ENCODE results near the gene TCEAL4. TPM values are rescaled to one million over a fixed set of nuclear protein-coding genes. Genes with fewer than 3 reads are reported as not detected.

TCEAL4 gene
- total RNA-seq, 1 donor from 2014 or later: 72.3 TPM

GRCh38 chrX:103554687-103555424 is 30.5 kb upstream of the TCEAL4 start:
- no peaks in the 10 kb centered on the region for H3K36me3 Mint-ChIP-seq (ENCODE audit: insufficient read depth)
- peak overlapping the region; percentile 91 for H3K27ac Mint-ChIP-seq
- no peaks in the 10 kb centered on the region for H3K27me3 Mint-ChIP-seq
- no peaks in the 10 kb centered on the region for H3K9me3 Mint-ChIP-seq (ENCODE audit: low read depth)
- DNase-seq (ENCODE audit: low spot score, unreplicated experiment): peak; percentile 27
- TF ChIP-seq CTCF (IDR thresholded peaks at IDR 0.05; ENCODE audit: unreplicated experiment): no peak
- H3K4me3 Mint-ChIP-seq (ENCODE audit: low read depth): peak overlapping the region; percentile 88
- H3K4me1 Mint-ChIP-seq (ENCODE audit: low read depth): peaks cover 7% of the 10 kb centered on the region

GRCh38 chrX:103556963-103557612 is 28.2 kb upstream of the TCEAL4 start:
- H3K36me3 Mint-ChIP-seq (ENCODE audit: insufficient read depth): no peaks in the 10 kb centered on the region
- H3K27ac Mint-ChIP-seq: no peak overlapping the region
- peaks cover 7% of the 10 kb centered on the region for H3K4me1 Mint-ChIP-seq (ENCODE audit: low read depth)
- no peak overlapping the region for H3K4me3 Mint-ChIP-seq (ENCODE audit: low read depth)
- no peaks in the 10 kb centered on the region for H3K9me3 Mint-ChIP-seq (ENCODE audit: low read depth)
- TF ChIP-seq CTCF (IDR thresholded peaks at IDR 0.05; ENCODE audit: unreplicated experiment): no peak
- H3K27me3 Mint-ChIP-seq: no peaks in the 10 kb centered on the region
- DNase-seq (ENCODE audit: low spot score, unreplicated experiment): no peak

- no peaks in the 10 kb centered on the region for H3K27me3 Mint-ChIP-seq
- H3K27ac Mint-ChIP-seq: no peak overlapping the region
- DNase-seq (ENCODE audit: low spot score, unreplicated experiment): no peak
- peaks cover 2% of the 10 kb centered on the region for H3K4me1 Mint-ChIP-seq (ENCODE audit: low read depth)
- TF ChIP-seq CTCF (IDR thresholded peaks at IDR 0.05; ENCODE audit: unreplicated experiment): no peak
- no peaks in the 10 kb centered on the region for H3K36me3 Mint-ChIP-seq (ENCODE audit: insufficient read depth)
- H3K9me3 Mint-ChIP-seq (ENCODE audit: low read depth): no peaks in the 10 kb centered on the region
- no peak overlapping the region for H3K4me3 Mint-ChIP-seq (ENCODE audit: low read depth)
These were observed 25.1 kb upstream of the TCEAL4 start for GRCh38 chrX:103560256-103560655.

GRCh38 chrX:103562801-103563200 is 22.5 kb upstream of the TCEAL4 start:
- Mint-ChIP-seq H3K27ac (no peak overlapping the region), H3K27me3 (no peaks in the 10 kb centered on the region), H3K4me3 (ENCODE audit: low read depth) (no peak overlapping the region), H3K36me3 (ENCODE audit: insufficient read depth) (no peaks in the 10 kb centered on the region), H3K4me1 (ENCODE audit: low read depth) (no peaks in the 10 kb centered on the region), H3K9me3 (ENCODE audit: low read depth) (no peaks in the 10 kb centered on the region)
- no peak for TF ChIP-seq CTCF (IDR thresholded peaks at IDR 0.05; ENCODE audit: unreplicated experiment)
- DNase-seq (ENCODE audit: low spot score, unreplicated experiment): no peak

GRCh38 chrX:103565197-103565596 is 20.1 kb upstream of the TCEAL4 start:
- Mint-ChIP-seq H3K4me1 (ENCODE audit: low read depth) (no peaks in the 10 kb centered on the region), H3K36me3 (ENCODE audit: insufficient read depth) (no peaks in the 10 kb centered on the region), H3K4me3 (ENCODE audit: low read depth) (no peak overlapping the region), H3K27me3 (no peaks in the 10 kb centered on the region), H3K27ac (no peak overlapping the region), H3K9me3 (ENCODE audit: low read depth) (no peaks in the 10 kb centered on the region)
- DNase-seq (ENCODE audit: low spot score, unreplicated experiment): no peak
- TF ChIP-seq CTCF (IDR thresholded peaks at IDR 0.05; ENCODE audit: unreplicated experiment): no peak
